GM06990 (cell line): ENCODE results near the gene RALGDS.
A peak's percentile ranks its signal among the peaks of the same experiment; 100 is the strongest.

Source experiments
- DNase-seq: peaks from one replicate; pipeline ENCODE4 v3.0.0-alpha.2; 2011; ENCODE audit not compliant: insufficient read length; ENCODE audit errors: extremely low read depth
- H3K27me3 ChIP-seq: replicated peaks from 2 replicates; pipeline ENCODE4 v1.6.0; 2011; ENCODE audit warnings: low read length; ENCODE audit not compliant: control insufficient read depth, insufficient read depth
- H3K36me3 ChIP-seq: 2 replicates; pipeline ENCODE4 v1.5.1; 2011; ENCODE audit warnings: low read length; ENCODE audit not compliant: control insufficient read depth, insufficient read depth
- H3K4me3 ChIP-seq: replicated peaks from 2 replicates; pipeline ENCODE4 v1.5.1; 2011; ENCODE audit warnings: low read depth, mild to moderate bottlenecking, control low read depth, low read length
- TF ChIP-seq, protein P1 (sequence below): IDR thresholded peaks from 2 replicates; pipeline ENCODE4 v1.5.1; 2011; ENCODE audit warnings: low read length, control low read depth, mild to moderate bottlenecking, inconsistent platforms; ENCODE audit not compliant: insufficient read depth, poor library complexity, severe bottlenecking

The RALGDS gene

DNA sequence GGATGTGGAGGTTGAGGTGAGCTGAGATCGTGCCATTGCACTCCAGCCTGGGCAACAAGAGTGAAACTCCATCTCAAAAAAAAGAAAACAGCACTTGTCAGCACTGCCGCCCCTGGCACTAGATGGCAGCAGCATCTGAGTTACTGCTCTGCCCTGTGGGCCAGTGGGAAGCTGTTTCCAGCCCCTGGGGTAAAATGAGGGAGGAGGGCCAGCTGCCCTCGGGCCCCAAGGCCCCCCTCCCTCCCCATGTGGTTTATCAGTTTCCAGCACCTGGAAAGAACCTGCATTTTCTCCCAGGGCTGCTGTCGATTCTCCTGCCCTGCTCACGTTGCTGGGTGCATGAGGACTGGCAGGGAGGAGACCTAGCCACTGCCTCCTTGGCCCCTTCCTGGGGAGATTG, 72.4 kb downstream of the RALGDS start:
- Histone ChIP-seq H3K4me3 (no peak overlapping the region), H3K36me3 (peaks cover 41% of the 10 kb centered on the region), H3K27me3 (no peaks in the 10 kb centered on the region)
- DNase-seq = no peak
- TF ChIP-seq, protein P1, sequence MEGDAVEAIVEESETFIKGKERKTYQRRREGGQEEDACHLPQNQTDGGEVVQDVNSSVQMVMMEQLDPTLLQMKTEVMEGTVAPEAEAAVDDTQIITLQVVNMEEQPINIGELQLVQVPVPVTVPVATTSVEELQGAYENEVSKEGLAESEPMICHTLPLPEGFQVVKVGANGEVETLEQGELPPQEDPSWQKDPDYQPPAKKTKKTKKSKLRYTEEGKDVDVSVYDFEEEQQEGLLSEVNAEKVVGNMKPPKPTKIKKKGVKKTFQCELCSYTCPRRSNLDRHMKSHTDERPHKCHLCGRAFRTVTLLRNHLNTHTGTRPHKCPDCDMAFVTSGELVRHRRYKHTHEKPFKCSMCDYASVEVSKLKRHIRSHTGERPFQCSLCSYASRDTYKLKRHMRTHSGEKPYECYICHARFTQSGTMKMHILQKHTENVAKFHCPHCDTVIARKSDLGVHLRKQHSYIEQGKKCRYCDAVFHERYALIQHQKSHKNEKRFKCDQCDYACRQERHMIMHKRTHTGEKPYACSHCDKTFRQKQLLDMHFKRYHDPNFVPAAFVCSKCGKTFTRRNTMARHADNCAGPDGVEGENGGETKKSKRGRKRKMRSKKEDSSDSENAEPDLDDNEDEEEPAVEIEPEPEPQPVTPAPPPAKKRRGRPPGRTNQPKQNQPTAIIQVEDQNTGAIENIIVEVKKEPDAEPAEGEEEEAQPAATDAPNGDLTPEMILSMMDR = peak; percentile 52
